A549 (cell line): ENCODE results near the gene FAM9C.

ENCODE experiments used
- BHLHE40 ChIP-seq: IDR thresholded peaks from 2 replicates; pipeline ENCODE4 v1.6.1; 2012; ENCODE audit warnings: low read depth, low read length, inconsistent platforms
- CHD4 ChIP-seq: fragments of 200-600 bp; sonication (generic); IDR thresholded peaks from 2 replicates; pipeline ENCODE4 v1.6.1; 2016; ENCODE audit warnings: antibody characterized with exemption, mild to moderate bottlenecking, borderline replicate concordance
- GATA3 ChIP-seq: IDR thresholded peaks from 2 replicates; pipeline ENCODE4 v1.6.1; 2012; ENCODE audit warnings: borderline replicate concordance
- HDAC2 ChIP-seq: fragments of 200-600 bp; sonication (generic); IDR thresholded peaks from 2 replicates; pipeline ENCODE4 v1.6.1; 2016
- MAZ ChIP-seq: fragments of 150-350 bp; IDR thresholded peaks from 2 replicates; pipeline ENCODE4 v1.6.1; 2014; ENCODE audit warnings: antibody characterized with exemption, low read depth, low read length, borderline replicate concordance
- POLR2A ChIP-seq: IDR thresholded peaks from 2 replicates; pipeline ENCODE4 v1.6.1; 2012; ENCODE audit warnings: mild to moderate bottlenecking, low read length
- RAD21 ChIP-seq, 2 experiments: fragments of >200 bp in 1 of 2; sonication (Bioruptor Twin) in 1 of 2; formaldehyde crosslinking in 1 of 2; IDR thresholded peaks in 1 of 2; conservative IDR thresholded peaks in 1 of 2; 2 replicates in 1 of 2; 3 replicates in 1 of 2; pipeline ENCODE4 v1.6.1; 2012 to 2018; ENCODE audit warnings: inconsistent platforms in 1 of 2
- ZFP36 ChIP-seq: fragments of 450-650 bp; IDR thresholded peaks from 2 replicates; pipeline ENCODE4 v1.6.1; 2014; ENCODE audit warnings: borderline replicate concordance; ENCODE audit not compliant: partially characterized antibody
- TF ChIP-seq, protein P1 (sequence below): fragments of >200 bp; sonication (Bioruptor Twin); formaldehyde crosslinking; IDR thresholded peaks from 3 replicates; pipeline ENCODE4 v1.5.1; 2016
- TF ChIP-seq, protein P2 (sequence below): fragments of 200-600 bp; sonication (generic); IDR thresholded peaks from 2 replicates; pipeline ENCODE4 v1.6.1; 2016; ENCODE audit warnings: antibody characterized with exemption, mild to moderate bottlenecking, moderate library complexity
- TF ChIP-seq, protein P3 (sequence below): IDR thresholded peaks from 2 replicates; pipeline ENCODE4 v1.6.1; 2012
- TF ChIP-seq, protein P4 (sequence below): IDR thresholded peaks from 2 replicates; pipeline ENCODE4 v1.6.1; 2012
- TF ChIP-seq, protein P5 (sequence below): fragments of >200 bp; sonication (Bioruptor Twin); formaldehyde crosslinking; IDR thresholded peaks from 3 replicates; pipeline ENCODE4 v1.6.1; 2016

DNA sequence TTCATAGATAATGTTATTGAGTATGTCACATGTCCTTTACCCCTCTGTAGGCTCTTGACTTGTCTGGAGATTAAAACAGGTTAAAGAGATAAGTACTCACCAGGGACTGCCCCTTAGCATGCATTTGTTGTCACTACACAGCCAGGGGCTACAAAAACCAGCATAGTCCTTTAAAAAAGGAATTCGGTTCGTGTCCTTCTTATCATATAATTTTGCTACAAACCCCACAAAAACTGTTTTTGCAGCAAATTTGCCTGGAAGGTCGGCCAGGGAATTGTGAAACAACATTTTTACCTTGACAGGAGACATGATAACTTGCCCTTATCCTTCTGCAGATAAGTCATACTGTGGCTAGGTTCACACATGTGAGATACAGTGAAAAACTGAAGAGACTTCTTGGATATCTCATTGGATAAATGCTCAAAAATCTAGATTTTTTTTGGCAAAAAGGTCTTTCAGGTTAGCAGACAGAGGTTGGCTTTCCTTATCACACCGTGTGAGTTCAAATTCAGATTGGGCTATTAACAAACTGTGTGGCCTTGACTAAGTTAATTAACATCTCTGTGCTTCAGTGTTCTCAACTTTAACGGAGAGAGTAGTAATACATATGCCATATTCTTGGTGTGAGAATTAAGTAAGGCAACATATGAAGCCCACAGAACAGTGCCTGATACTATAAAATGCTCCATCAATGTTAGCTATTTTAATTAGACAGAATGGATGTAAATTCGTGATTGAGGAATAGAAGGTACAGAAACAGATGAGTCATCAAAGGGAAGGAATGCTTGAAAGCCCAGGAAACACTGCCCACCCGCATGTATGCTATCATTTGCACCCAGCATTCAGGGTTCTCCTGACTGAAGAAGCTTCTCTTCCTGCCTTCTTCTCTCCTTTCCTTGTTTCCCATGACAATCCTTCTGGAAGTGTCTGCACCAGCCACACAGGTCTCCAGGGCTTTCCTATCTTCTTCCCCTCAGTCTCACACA is 30.0 kb downstream of the FAM9C start:
- TF ChIP-seq, protein P1, sequence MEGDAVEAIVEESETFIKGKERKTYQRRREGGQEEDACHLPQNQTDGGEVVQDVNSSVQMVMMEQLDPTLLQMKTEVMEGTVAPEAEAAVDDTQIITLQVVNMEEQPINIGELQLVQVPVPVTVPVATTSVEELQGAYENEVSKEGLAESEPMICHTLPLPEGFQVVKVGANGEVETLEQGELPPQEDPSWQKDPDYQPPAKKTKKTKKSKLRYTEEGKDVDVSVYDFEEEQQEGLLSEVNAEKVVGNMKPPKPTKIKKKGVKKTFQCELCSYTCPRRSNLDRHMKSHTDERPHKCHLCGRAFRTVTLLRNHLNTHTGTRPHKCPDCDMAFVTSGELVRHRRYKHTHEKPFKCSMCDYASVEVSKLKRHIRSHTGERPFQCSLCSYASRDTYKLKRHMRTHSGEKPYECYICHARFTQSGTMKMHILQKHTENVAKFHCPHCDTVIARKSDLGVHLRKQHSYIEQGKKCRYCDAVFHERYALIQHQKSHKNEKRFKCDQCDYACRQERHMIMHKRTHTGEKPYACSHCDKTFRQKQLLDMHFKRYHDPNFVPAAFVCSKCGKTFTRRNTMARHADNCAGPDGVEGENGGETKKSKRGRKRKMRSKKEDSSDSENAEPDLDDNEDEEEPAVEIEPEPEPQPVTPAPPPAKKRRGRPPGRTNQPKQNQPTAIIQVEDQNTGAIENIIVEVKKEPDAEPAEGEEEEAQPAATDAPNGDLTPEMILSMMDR: no peak
- no peak for TF ChIP-seq MAZ
- TF ChIP-seq, protein P2, sequence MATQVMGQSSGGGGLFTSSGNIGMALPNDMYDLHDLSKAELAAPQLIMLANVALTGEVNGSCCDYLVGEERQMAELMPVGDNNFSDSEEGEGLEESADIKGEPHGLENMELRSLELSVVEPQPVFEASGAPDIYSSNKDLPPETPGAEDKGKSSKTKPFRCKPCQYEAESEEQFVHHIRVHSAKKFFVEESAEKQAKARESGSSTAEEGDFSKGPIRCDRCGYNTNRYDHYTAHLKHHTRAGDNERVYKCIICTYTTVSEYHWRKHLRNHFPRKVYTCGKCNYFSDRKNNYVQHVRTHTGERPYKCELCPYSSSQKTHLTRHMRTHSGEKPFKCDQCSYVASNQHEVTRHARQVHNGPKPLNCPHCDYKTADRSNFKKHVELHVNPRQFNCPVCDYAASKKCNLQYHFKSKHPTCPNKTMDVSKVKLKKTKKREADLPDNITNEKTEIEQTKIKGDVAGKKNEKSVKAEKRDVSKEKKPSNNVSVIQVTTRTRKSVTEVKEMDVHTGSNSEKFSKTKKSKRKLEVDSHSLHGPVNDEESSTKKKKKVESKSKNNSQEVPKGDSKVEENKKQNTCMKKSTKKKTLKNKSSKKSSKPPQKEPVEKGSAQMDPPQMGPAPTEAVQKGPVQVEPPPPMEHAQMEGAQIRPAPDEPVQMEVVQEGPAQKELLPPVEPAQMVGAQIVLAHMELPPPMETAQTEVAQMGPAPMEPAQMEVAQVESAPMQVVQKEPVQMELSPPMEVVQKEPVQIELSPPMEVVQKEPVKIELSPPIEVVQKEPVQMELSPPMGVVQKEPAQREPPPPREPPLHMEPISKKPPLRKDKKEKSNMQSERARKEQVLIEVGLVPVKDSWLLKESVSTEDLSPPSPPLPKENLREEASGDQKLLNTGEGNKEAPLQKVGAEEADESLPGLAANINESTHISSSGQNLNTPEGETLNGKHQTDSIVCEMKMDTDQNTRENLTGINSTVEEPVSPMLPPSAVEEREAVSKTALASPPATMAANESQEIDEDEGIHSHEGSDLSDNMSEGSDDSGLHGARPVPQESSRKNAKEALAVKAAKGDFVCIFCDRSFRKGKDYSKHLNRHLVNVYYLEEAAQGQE: no peak
- no peak for TF ChIP-seq CHD4
- TF ChIP-seq, protein P3, sequence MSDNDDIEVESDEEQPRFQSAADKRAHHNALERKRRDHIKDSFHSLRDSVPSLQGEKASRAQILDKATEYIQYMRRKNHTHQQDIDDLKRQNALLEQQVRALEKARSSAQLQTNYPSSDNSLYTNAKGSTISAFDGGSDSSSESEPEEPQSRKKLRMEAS: no peak
- no peak for TF ChIP-seq POLR2A
- no peak for TF ChIP-seq BHLHE40
- no peak for TF ChIP-seq RAD21 (conservative IDR thresholded peaks at IDR 0.05 in 1 of 2, IDR thresholded peaks at IDR 0.05 in 1 of 2)
- TF ChIP-seq GATA3: no peak
- TF ChIP-seq, protein P4, sequence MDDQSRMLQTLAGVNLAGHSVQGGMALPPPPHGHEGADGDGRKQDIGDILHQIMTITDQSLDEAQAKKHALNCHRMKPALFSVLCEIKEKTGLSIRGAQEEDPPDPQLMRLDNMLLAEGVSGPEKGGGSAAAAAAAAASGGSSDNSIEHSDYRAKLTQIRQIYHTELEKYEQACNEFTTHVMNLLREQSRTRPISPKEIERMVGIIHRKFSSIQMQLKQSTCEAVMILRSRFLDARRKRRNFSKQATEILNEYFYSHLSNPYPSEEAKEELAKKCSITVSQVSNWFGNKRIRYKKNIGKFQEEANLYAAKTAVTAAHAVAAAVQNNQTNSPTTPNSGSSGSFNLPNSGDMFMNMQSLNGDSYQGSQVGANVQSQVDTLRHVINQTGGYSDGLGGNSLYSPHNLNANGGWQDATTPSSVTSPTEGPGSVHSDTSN: no peak
- TF ChIP-seq, protein P5, sequence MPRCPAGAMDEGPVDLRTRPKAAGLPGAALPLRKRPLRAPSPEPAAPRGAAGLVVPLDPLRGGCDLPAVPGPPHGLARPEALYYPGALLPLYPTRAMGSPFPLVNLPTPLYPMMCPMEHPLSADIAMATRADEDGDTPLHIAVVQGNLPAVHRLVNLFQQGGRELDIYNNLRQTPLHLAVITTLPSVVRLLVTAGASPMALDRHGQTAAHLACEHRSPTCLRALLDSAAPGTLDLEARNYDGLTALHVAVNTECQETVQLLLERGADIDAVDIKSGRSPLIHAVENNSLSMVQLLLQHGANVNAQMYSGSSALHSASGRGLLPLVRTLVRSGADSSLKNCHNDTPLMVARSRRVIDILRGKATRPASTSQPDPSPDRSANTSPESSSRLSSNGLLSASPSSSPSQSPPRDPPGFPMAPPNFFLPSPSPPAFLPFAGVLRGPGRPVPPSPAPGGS: no peak
- no peak for TF ChIP-seq ZFP36
- TF ChIP-seq HDAC2: no peak
